Lower lobe of right lung (tissue), 2 donors: ENCODE measurements around the gene PLD1. TPM values are rescaled to one million over a fixed set of nuclear protein-coding genes. Genes with fewer than 3 reads are reported as not detected.

Experiments used
- ATAC-seq, 2 donors: fragments of 200-7000 bp; cut with Tn5 transposase; one replicate each; pipeline ENCODE4 v1.9.1; 2020 to 2022; ENCODE audit warnings: mild to moderate bottlenecking in 2 of 2, moderate library complexity in 2 of 2
- DNase-seq: peaks from one replicate; pipeline ENCODE4 v3.0.0-alpha.2; 2020
- H3K27ac ChIP-seq: fragments of 200-600 bp; one replicate; pipeline ENCODE4 v1.8.0; 2022
- H3K27me3 ChIP-seq: fragments of 200-600 bp; one replicate; pipeline ENCODE4 v1.8.0; 2022; ENCODE audit warnings: low read depth
- H3K36me3 ChIP-seq: fragments of 200-600 bp; one replicate; pipeline ENCODE4 v1.8.0; 2022; ENCODE audit warnings: mild to moderate bottlenecking
- H3K4me1 ChIP-seq: fragments of 200-600 bp; one replicate; pipeline ENCODE4 v1.8.0; 2022
- H3K4me3 ChIP-seq: fragments of 200-600 bp; one replicate; pipeline ENCODE4 v1.8.0; 2022; ENCODE audit warnings: mild to moderate bottlenecking
- H3K9me3 ChIP-seq: fragments of 200-600 bp; one replicate; pipeline ENCODE4 v1.8.0; 2022
- intact Hi-C: fragments of 100-400 bp; cut with DNase I; formaldehyde crosslinking; loops from one replicate; pipeline ENCODE4 v1.11.0; 2022
- total RNA-seq: library from RNA; stranded (reverse); fragmentation: NEBNext Ultra II Directional; extraction: Animal tissue kit (Norgen Biotek cat#: 25700); gene quantifications from one replicate; pipeline ENCODE4 v1.2.1, GENCODE V29; 2021
- TF ChIP-seq, protein P1 (sequence below): fragments of 200-600 bp; IDR thresholded peaks from one replicate; pipeline ENCODE4 v1.8.0; 2022; ENCODE audit warnings: antibody characterized with exemption, mild to moderate bottlenecking
- donor health status: DM: no; HTN: yes; CAD: no; lungs with severe emphysema.

The PLD1 gene
- total RNA-seq, 1 donor from 2014 or later = 27.7 TPM

DNA sequence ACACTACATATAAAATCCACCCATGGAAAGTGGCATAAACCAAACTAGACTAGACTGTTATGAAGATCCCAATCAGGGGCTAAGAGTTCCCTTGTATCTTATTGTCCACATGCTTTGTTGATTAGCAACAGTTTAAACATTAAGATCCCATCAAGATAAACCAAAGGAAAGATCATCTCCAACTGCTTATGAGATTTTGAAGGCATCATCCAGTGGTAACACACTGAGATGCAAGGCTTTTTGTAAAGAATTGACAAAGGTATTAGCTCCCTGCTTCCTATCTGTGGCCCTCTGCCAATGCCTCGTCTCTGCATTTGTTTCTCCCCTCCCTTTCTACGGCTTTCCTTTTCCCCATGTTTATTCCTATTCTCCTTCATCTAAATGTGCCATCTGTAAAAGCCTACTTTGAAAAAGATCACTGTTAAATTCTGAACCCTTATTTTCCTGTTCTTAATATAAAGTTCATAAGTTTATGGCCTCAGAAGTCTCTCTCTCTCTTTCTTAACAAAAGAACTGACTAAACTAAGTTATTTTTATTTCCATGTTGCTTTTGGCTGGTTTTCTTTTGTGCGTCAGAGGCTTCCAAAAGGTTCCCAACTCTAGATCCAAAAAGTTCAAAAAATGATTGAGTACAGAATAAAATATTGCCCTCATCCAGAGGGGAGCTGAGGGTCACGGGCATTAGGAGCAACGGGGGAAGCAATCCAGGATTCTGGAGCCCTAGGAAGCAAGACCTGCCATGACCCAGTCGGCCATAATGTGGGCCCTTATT, 5.5 kb downstream of the PLD1 start:
- DNase-seq (no peak), ATAC-seq (no peak)
- Histone ChIP-seq H3K27ac (no peak overlapping the region), H3K4me3 (no peak overlapping the region), H3K4me1 (peaks cover 65% of the 10 kb centered on the region), H3K36me3 (no peaks in the 10 kb centered on the region), H3K9me3 (no peaks in the 10 kb centered on the region), H3K27me3 (no peaks in the 10 kb centered on the region)
- intact Hi-C loops = no loop called here
- TF ChIP-seq, protein P1, sequence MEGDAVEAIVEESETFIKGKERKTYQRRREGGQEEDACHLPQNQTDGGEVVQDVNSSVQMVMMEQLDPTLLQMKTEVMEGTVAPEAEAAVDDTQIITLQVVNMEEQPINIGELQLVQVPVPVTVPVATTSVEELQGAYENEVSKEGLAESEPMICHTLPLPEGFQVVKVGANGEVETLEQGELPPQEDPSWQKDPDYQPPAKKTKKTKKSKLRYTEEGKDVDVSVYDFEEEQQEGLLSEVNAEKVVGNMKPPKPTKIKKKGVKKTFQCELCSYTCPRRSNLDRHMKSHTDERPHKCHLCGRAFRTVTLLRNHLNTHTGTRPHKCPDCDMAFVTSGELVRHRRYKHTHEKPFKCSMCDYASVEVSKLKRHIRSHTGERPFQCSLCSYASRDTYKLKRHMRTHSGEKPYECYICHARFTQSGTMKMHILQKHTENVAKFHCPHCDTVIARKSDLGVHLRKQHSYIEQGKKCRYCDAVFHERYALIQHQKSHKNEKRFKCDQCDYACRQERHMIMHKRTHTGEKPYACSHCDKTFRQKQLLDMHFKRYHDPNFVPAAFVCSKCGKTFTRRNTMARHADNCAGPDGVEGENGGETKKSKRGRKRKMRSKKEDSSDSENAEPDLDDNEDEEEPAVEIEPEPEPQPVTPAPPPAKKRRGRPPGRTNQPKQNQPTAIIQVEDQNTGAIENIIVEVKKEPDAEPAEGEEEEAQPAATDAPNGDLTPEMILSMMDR = no peak

DNA sequence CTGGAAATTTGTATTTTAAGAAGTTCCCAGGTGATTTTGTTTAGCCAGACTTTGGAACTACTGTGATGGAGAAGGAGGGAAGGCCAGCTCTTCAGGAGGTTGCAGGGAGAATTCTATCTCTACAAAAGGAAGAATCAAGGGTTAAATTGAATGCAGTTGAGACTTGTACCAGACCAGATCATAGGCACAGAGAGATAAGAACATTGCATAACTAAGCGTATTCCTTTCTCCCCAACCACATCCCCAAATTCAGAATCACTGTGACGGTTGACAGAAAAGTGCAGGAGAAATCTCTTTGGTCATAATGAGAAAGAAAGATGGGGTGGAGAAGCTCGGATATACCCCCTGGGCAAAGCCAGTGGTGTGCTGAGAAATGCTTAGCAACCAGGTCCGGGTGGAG, 7.2 kb downstream of the PLD1 start:
- Histone ChIP-seq H3K36me3 (no peaks in the 10 kb centered on the region), H3K4me1 (peaks cover 55% of the 10 kb centered on the region), H3K27ac (no peak overlapping the region), H3K4me3 (no peak overlapping the region), H3K27me3 (no peaks in the 10 kb centered on the region), H3K9me3 (no peaks in the 10 kb centered on the region)
- ATAC-seq = no peak
- TF ChIP-seq, protein P1 = no peak
- no peak for DNase-seq
- intact Hi-C loops = no loop called here

DNA sequence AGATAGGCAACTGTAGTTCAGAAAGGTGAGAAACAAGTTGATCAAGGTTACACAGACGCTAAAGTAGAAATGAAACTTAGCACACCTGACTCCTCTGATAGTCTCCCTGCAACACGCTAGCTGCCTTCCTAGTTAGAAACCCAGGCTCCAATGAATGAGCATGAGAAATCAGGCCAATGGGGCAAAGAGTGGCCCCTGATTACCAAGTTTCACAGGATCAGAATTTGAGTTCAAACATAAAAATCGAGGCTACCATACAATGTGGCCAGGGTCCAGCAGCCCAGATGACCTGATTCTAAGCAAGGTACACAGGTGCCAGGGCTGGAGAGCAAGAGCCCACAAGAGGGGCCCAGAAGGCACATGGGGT, 7.7 kb downstream of the PLD1 start:
- Histone ChIP-seq H3K4me3 (no peak overlapping the region), H3K9me3 (no peaks in the 10 kb centered on the region), H3K27ac (no peak overlapping the region), H3K27me3 (no peaks in the 10 kb centered on the region), H3K4me1 (peaks cover 55% of the 10 kb centered on the region), H3K36me3 (no peaks in the 10 kb centered on the region)
- DNase-seq = no peak
- no peak for ATAC-seq
- intact Hi-C loops = no loop called here
- TF ChIP-seq, protein P1 = no peak

DNA sequence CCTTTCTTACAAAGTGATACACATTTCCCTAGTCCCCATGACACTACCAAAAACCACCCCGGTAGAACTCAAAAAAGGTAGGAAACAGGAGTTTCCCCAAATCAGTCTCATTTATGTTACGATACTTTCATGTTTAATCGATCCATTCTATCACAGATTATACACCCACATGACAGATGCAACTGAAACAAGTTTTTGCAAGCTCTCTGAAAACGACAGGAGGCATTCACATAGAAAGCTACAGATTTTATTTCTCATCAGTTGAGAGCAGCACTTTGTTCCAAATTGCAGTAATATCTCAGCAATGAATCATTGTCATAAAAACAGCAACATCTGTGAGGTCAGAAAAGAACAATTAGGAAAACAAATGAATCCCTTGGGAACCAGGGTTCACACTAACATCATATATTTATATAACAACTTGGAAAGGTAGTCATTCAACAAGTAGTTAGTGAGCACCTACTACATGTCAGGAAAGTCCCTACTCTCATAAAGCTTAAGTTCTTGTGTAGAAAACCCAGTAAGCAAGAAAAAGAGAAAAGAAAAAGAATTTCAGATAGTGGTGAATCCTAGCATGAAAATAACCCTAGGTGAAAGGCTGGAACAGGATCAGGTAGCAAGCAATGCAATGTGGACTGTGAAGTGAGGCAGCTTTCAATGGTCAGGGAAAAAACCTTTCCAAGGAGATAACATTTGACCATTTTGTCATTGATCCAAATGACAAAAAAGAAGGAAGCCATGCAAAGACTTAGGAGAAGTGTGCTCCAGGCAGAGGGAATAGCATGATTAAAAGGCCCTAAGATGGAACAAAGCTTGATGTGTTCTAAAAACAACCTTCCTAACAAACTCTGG, 8.3 kb downstream of the PLD1 start:
- no peak overlapping the region for H3K27ac ChIP-seq
- TF ChIP-seq, protein P1 = no peak
- ATAC-seq = no peak

DNA sequence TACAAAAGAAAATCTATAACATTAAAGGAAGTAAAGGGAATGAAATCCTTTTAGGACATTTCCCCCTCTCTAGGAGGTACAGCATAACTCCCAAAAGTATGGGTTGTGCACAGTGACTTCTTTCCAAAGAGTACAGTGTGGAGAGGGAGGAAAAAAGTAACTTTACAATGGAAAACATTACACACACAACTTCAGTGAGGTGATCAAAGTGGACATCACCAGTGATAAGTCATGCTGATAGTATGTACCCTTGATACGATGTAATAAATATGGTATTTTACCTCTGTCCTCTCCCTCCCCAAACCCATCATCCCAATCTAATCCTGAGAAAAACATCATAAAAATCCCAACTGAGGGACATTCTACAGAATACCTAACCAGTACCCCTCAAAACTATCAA, 10.8 kb downstream of the PLD1 start:
- no peak overlapping the region for H3K27ac ChIP-seq
- peaks cover 29% of the 10 kb centered on the region for H3K4me1 ChIP-seq
- H3K36me3 ChIP-seq = no peaks in the 10 kb centered on the region
- TF ChIP-seq, protein P1 = no peak
- H3K27me3 ChIP-seq = no peaks in the 10 kb centered on the region
- no peaks in the 10 kb centered on the region for H3K9me3 ChIP-seq
- DNase-seq (no peak), ATAC-seq (no peak)
- H3K4me3 ChIP-seq = no peak overlapping the region
- intact Hi-C loops = no loop called here

More for the DNA sequence above, 8.3 kb downstream of the PLD1 start:
- intact Hi-C loops = no loop called here
- H3K27me3 ChIP-seq = no peaks in the 10 kb centered on the region
- peaks cover 54% of the 10 kb centered on the region for H3K4me1 ChIP-seq
- H3K36me3 ChIP-seq = no peaks in the 10 kb centered on the region
- H3K4me3 ChIP-seq = no peak overlapping the region
- H3K9me3 ChIP-seq = no peaks in the 10 kb centered on the region
- DNase-seq = no peak
